ENCODE measurements around the gene ARF3.

DNA sequence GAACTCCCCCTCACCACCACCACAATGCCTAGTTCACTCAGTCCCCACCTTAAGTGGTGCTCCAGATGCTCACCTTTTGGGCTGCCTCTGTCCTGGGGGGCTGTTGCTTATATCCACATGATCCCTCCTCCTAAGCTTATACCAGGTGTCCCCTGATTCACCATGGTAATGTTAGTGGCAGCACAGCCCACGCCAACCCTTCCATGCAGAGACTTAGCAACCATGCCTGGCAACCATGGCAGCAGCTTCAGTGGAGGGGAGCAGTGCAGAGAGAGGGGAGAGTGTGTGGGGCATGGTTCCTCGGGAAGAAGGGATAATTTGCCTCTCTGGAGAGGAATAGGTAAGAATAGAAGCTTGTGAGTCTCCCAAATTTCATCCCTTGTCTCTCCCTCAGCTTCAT lies 43.1 kb upstream of the ARF3 start:
- TF ChIP-seq, protein P1, sequence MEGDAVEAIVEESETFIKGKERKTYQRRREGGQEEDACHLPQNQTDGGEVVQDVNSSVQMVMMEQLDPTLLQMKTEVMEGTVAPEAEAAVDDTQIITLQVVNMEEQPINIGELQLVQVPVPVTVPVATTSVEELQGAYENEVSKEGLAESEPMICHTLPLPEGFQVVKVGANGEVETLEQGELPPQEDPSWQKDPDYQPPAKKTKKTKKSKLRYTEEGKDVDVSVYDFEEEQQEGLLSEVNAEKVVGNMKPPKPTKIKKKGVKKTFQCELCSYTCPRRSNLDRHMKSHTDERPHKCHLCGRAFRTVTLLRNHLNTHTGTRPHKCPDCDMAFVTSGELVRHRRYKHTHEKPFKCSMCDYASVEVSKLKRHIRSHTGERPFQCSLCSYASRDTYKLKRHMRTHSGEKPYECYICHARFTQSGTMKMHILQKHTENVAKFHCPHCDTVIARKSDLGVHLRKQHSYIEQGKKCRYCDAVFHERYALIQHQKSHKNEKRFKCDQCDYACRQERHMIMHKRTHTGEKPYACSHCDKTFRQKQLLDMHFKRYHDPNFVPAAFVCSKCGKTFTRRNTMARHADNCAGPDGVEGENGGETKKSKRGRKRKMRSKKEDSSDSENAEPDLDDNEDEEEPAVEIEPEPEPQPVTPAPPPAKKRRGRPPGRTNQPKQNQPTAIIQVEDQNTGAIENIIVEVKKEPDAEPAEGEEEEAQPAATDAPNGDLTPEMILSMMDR (IDR thresholded peaks at IDR 0.05): no peak
- TF ChIP-seq POLR2A (IDR thresholded peaks at IDR 0.05): no peak

Measured in uterus (tissue), 2 donors.